Measurements from ENCODE around the gene PCAT7.
A peak's percentile ranks its signal among the peaks of the same experiment; 100 is the strongest.
"Not testable (repeated sequence)": the region's sequence is repeated elsewhere in the genome, so short reads cannot be mapped to it uniquely, and the experiment has no call there.

PCAT7 gene

GRCh38 chr9:94554439-94555331, at the start of gene PCAT7:
PCAT7 (plus strand) TSS chr9:94555083.
- H3K27ac ChIP-seq, result peak within 1 kb of the TSS; percentile 90
- TF ChIP-seq CTCF (IDR thresholded peaks at IDR 0.05) (peak; percentile 69), ZFX (IDR thresholded peaks at IDR 0.05; ENCODE audit: borderline replicate concordance) (no peak)

GRCh38 chr9:94506370-94506769, 48.5 kb upstream of the PCAT7 start:
- not testable (repeated sequence) for H3K27ac ChIP-seq

GRCh38 chr9:94507531-94508258, 47.2 kb upstream of the PCAT7 start:
- TF ChIP-seq ZFX (IDR thresholded peaks at IDR 0.05; ENCODE audit: borderline replicate concordance), result no peak
- TF ChIP-seq CTCF (IDR thresholded peaks at IDR 0.05), result no peak
- peak overlapping the region; percentile 66 for H3K27ac ChIP-seq

- TF ChIP-seq CTCF (IDR thresholded peaks at IDR 0.05) (no peak), ZFX (IDR thresholded peaks at IDR 0.05; ENCODE audit: borderline replicate concordance) (no peak)
- no peak overlapping the region for H3K27ac ChIP-seq
Observed at GRCh38 chr9:94511134-94511954, 43.5 kb upstream of the PCAT7 start.

- TF ChIP-seq ZFX (IDR thresholded peaks at IDR 0.05; ENCODE audit: borderline replicate concordance), result no peak
- TF ChIP-seq CTCF (IDR thresholded peaks at IDR 0.05), result no peak
- H3K27ac ChIP-seq, result no peak overlapping the region
Observed at GRCh38 chr9:94511955-94512265, 43.0 kb upstream of the PCAT7 start.

- TF ChIP-seq CTCF (IDR thresholded peaks at IDR 0.05) (no peak), ZFX (IDR thresholded peaks at IDR 0.05; ENCODE audit: borderline replicate concordance) (no peak)
- H3K27ac ChIP-seq, result no peak overlapping the region
Observed at GRCh38 chr9:94514722-94515121, 40.2 kb upstream of the PCAT7 start.

- H3K27ac ChIP-seq, result no peak overlapping the region
- TF ChIP-seq CTCF (IDR thresholded peaks at IDR 0.05), result no peak
- TF ChIP-seq ZFX (IDR thresholded peaks at IDR 0.05; ENCODE audit: borderline replicate concordance), result no peak
Observed at GRCh38 chr9:94517254-94517653, 37.6 kb upstream of the PCAT7 start.

All from 22Rv1 (cell line).